Spleen (tissue), 11 donors: Measurements from ENCODE around the gene ABCA13. TPM values are rescaled to one million over a fixed set of nuclear protein-coding genes. Genes with fewer than 3 reads are reported as not detected.

Experiments used
- DNase-seq: peaks from one replicate; pipeline ENCODE4 v3.0.0-alpha.2; 2020
- H3K27ac ChIP-seq, 8 donors: fragments of 200-600 bp; sonication (generic) in 7 of 8; 1 replicate in 4 of 8; 2 replicates in 4 of 8; pipeline versions ENCODE4 v1.5.0 to v1.8.0; 2016 to 2021; ENCODE audit warnings: inconsistent platforms in 4 of 8, mild to moderate bottlenecking in 4 of 8, moderate library complexity in 1 of 8
- H3K27me3 ChIP-seq, 7 donors: fragments of 200-600 bp; sonication (generic) in 6 of 7; replicated peaks in 1 of 7; 1 replicate in 4 of 7; 2 replicates in 3 of 7; pipeline versions ENCODE4 v1.5.0 to v1.8.0; 2016 to 2021; ENCODE audit warnings: inconsistent platforms in 3 of 7, mild to moderate bottlenecking in 1 of 7
- H3K36me3 ChIP-seq, 6 donors: fragments of 200-600 bp; sonication (generic) in 5 of 6; 1 replicate in 4 of 6; 2 replicates in 2 of 6; pipeline versions ENCODE4 v1.5.0 to v1.8.0; 2016 to 2021; ENCODE audit warnings: inconsistent platforms in 2 of 6
- H3K4me1 ChIP-seq, 6 donors: fragments of 200-600 bp; sonication (generic) in 5 of 6; 1 replicate in 3 of 6; 2 replicates in 3 of 6; pipeline versions ENCODE4 v1.5.0 to v1.8.0; 2016 to 2021; ENCODE audit warnings: inconsistent platforms in 3 of 6
- H3K4me3 ChIP-seq, 8 donors: fragments of 200-600 bp; sonication (generic) in 7 of 8; 1 replicate in 4 of 8; 2 replicates in 4 of 8; pipeline versions ENCODE4 v1.5.0 to v1.8.0; 2016 to 2021; ENCODE audit warnings: inconsistent platforms in 4 of 8, mild to moderate bottlenecking in 4 of 8, moderate library complexity in 2 of 8
- H3K9me3 ChIP-seq, 8 donors: fragments of 200-600 bp; sonication (generic) in 7 of 8; 1 replicate in 4 of 8; 2 replicates in 4 of 8; pipeline versions ENCODE4 v1.5.0 to v1.8.0; 2016 to 2021; ENCODE audit warnings: inconsistent platforms in 4 of 8
- CTCF ChIP-seq, 11 experiments: fragments of 200-600 bp in 7 of 11; fragments of 450-650 bp in 4 of 11; sonication (generic) in 4 of 11; IDR thresholded peaks in 8 of 11; conservative IDR thresholded peaks in 3 of 11; 1 replicate in 7 of 11; 2 replicates in 4 of 11; pipeline versions ENCODE4 v1.4.0 to v1.8.0; 2016 to 2021; ENCODE audit warnings: antibody characterized with exemption in 11 of 11, inconsistent platforms in 4 of 11, mild to moderate bottlenecking in 1 of 11
- POLR2A ChIP-seq, 3 donors: fragments of 450-650 bp; IDR thresholded peaks; one replicate each; pipeline ENCODE4 v1.5.1; 2017; ENCODE audit warnings: antibody characterized with exemption in 3 of 3, mild to moderate bottlenecking in 1 of 3
- POLR2AphosphoS5 ChIP-seq, 3 donors: sonication (generic); formaldehyde crosslinking; IDR thresholded peaks; one replicate each; pipeline ENCODE4 v1.5.1; 2017; ENCODE audit warnings: antibody characterized with exemption in 3 of 3
- WGBS, 5 donors: extraction: QIAGEN DNeasy Blood & Tissue Kit in 3 of 5; methylation state at CpG; one replicate each; pipeline versions ENCODE4 v1.1.5 to v1.1.7; 2013 to 2018; 5-methylcytosine and 5-hydroxymethylcytosine counted together
- intact Hi-C: fragments of 100-400 bp; cut with DNase I; formaldehyde crosslinking; loops from one replicate; pipeline ENCODE4 v1.15.0; 2023; ENCODE audit warnings: low total_unique reads
- polyA plus RNA-seq, 3 donors: library from polyadenylated mRNA; stranded (reverse); fragments of 200-250 nt; gene quantifications; one replicate each; pipeline ENCODE4 v1.2.1, GENCODE V29; 2013
- total RNA-seq, 7 donors: library from RNA; depleted of rRNA in 3 of 7; stranded (reverse); fragments of >200 nt in 3 of 7; fragmentation: NEBNext Ultra II Directional in 4 of 7; extraction: Animal tissue kit (Norgen Biotek cat#: 25700) in 4 of 7; gene quantifications; one replicate each; pipeline versions ENCODE4 v1.1.0 to v1.2.1, GENCODE V29; 2016 to 2021
- donor health status: healthy with polysubstance abuse.
- donor health status: DM: no; HTN: no; CAD: no; lungs with moderate emphysema.
- donor health status: DM: no; HTN: no; CAD: no.
- donor health status: Bipolar disorder and iron deficiency.
- donor health status: healthy.
- donor health status: DM: no; HTN: no; CAD: no.
- donor health status: DM: yes; HTN: yes; CAD: no.

ABCA13 gene
- total and polyA plus RNA-seq, 10 donors: 0.02 to 19.0 (median 1.8) TPM

DNA sequence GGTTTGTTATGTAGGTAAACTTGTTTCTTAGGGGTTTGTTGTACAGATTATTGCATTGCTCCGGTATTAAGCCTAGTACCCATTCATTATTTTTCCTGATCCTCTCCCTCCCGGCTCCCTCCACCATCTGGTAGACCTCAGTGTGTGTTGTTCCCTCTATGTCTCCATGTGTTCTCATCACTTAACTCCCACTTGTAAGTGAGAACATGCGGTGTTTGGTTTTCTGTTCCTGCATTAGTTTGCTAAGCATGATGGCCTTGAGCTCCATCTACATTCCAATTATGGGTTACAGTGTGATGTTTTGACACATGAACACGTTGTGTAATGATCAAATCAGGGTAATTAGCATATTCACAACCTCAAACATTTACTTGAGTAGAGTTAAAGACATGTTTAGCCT, 237.5 kb downstream of the ABCA13 start:
- H3K27ac ChIP-seq: no peak overlapping the region
- TF ChIP-seq POLR2AphosphoS5 (IDR thresholded peaks at IDR 0.05): no peak
- no peak for TF ChIP-seq POLR2A (IDR thresholded peaks at IDR 0.05)
- TF ChIP-seq CTCF (IDR thresholded peaks at IDR 0.05 in 8 of 11, conservative IDR thresholded peaks at IDR 0.05 in 3 of 11): no peak
- H3K9me3 ChIP-seq: no peaks in the 10 kb centered on the region
- no peak for DNase-seq
- 73 to 88% (median 84%) methylated on average over 4 of the region's 4 CpGs for WGBS, 5 donors
- intact Hi-C loops: no loop called here
- no peaks in the 10 kb centered on the region for H3K4me1 ChIP-seq
- H3K27me3 ChIP-seq: no peaks in the 10 kb centered on the region
- H3K4me3 ChIP-seq: no peak overlapping the region
- peaks cover 0 to 12% (median 0%) of the 10 kb centered on the region in 6 donors for H3K36me3 ChIP-seq

- H3K27me3 ChIP-seq: no peaks in the 10 kb centered on the region
- intact Hi-C loops: no loop called here
- 49 to 80% (median 68%) methylated on average over 5 of the region's 5 CpGs for WGBS, 5 donors
- H3K36me3 ChIP-seq: peaks cover 0 to 4% (median 0%) of the 10 kb centered on the region in 6 donors
- DNase-seq: no peak
- no peaks in the 10 kb centered on the region for H3K9me3 ChIP-seq
- no peak overlapping the region for H3K4me3 ChIP-seq
- TF ChIP-seq POLR2AphosphoS5 (IDR thresholded peaks at IDR 0.05) (no peak), CTCF (IDR thresholded peaks at IDR 0.05 in 8 of 11, conservative IDR thresholded peaks at IDR 0.05 in 3 of 11) (no peak), POLR2A (IDR thresholded peaks at IDR 0.05) (no peak)
- no peak overlapping the region for H3K27ac ChIP-seq
- H3K4me1 ChIP-seq: no peaks in the 10 kb centered on the region
Measured at GRCh38 chr7:48411619-48412018, 240.4 kb downstream of the ABCA13 start.

DNA sequence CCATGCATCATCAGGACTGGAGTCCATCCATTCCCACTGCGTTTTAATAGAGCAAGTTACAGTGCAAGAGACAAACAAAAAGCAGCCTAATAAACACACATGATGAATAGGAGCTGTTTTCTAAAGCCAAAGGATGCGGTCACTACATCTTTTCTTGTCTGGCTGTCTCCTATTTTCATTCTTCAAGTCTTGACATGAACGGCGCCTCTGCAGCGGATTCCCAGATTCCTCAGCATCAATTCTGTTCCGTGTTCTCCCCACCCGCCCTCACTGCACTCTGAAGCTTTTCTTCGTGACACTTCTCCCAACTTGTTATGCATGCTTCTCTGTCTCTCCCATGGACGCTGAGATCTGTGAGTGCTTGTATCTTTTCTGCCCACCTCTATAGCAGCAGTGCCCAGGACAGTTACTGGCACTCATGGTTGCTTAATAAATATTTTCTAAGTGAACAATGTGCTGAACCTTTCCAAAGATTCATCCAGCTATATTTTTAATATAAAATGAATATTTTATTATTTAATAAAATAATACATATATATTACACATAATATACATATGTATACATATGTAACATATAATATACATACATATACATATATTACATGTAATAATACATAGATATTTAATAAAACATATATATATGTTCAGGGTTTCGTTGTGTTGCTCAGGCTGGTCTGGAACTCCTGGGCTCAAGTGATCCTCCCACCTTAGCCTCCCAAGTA, 242.9 kb downstream of the ABCA13 start:
- no peak for DNase-seq
- TF ChIP-seq CTCF (IDR thresholded peaks at IDR 0.05 in 8 of 11, conservative IDR thresholded peaks at IDR 0.05 in 3 of 11) (no peak), POLR2A (IDR thresholded peaks at IDR 0.05) (no peak), POLR2AphosphoS5 (IDR thresholded peaks at IDR 0.05) (no peak)
- Histone ChIP-seq H3K4me1 (no peaks in the 10 kb centered on the region), H3K9me3 (no peaks in the 10 kb centered on the region), H3K36me3 (peaks cover 0 to 4% (median 0%) of the 10 kb centered on the region in 6 donors), H3K27ac (no peak overlapping the region), H3K27me3 (no peaks in the 10 kb centered on the region), H3K4me3 (no peak overlapping the region)
- intact Hi-C loops: no loop called here
- 82 to 92% (median 88%) methylated on average over 10 of the region's 10 CpGs for WGBS, 5 donors

GRCh38 chr7:48416327-48416908, 245.2 kb downstream of the ABCA13 start:
- WGBS, 5 donors: 77 to 93% (median 88%) methylated on average over 8 to 9 of the region's 9 CpGs
- Histone ChIP-seq H3K36me3 (no peaks in the 10 kb centered on the region), H3K4me3 (no peak overlapping the region), H3K27ac (no peak overlapping the region), H3K4me1 (no peaks in the 10 kb centered on the region), H3K9me3 (no peaks in the 10 kb centered on the region), H3K27me3 (no peaks in the 10 kb centered on the region)
- DNase-seq: no peak
- TF ChIP-seq POLR2A (IDR thresholded peaks at IDR 0.05) (no peak), CTCF (IDR thresholded peaks at IDR 0.05 in 8 of 11, conservative IDR thresholded peaks at IDR 0.05 in 3 of 11) (no peak), POLR2AphosphoS5 (IDR thresholded peaks at IDR 0.05) (no peak)
- intact Hi-C loops: no loop called here
